ENCODE data around the gene CLRN3.

The CLRN3 gene

DNA sequence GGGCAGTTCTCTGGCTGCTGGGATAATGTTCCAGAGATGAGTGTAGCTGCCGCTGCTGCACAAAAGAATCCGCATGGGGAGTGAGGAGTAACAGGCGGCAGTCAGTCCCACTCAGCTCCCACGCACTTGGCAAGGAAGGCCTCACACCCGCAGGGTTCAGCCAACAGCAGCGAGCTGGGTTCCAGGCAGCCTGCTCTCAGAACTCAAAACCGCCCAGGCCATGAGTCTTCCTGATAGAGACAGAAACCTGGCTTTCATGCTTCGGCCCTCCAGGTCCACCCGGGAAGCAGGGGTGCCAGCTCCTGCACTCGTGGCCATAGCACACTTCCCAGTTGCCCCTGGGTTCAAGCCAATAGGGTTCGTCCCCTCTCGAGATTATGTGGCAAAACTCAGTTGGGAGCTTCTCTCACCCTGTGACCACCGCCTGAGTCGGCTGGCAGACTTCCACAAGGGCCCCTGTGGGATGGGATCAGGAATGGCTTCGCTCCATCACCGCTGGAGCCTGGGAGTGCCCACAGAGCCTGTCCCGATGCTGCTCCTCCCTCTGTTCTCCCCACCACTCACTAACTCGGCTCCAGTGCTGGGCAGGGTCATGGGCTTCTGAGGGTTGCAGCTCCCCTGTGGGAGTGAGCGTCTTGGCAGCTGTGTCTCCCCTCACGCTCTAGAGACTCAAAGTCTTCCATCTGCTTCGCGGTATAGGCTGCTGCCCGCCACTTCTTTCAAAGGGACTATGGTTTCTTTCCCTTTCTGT, 20.6 kb downstream of the CLRN3 start:
- no peaks in the 10 kb centered on the region for H3K9me3 ChIP-seq
- H3K4me1 ChIP-seq: no peaks in the 10 kb centered on the region
- H3K27me3 ChIP-seq: no peaks in the 10 kb centered on the region
- H3K36me3 ChIP-seq: no peaks in the 10 kb centered on the region
- no peak for TF ChIP-seq CTCF (IDR thresholded peaks at IDR 0.05; ENCODE audit: low read depth, low read length)
- H3K4me3 ChIP-seq (ENCODE audit: low read depth, low read length): no peak overlapping the region
- no peak for DNase-seq

GRCh38 chr10:127871631-127872010, 21.1 kb downstream of the CLRN3 start:
- no peak for DNase-seq
- Histone ChIP-seq H3K4me3 (ENCODE audit: low read depth, low read length) (no peak overlapping the region), H3K9me3 (no peaks in the 10 kb centered on the region), H3K27me3 (no peaks in the 10 kb centered on the region), H3K4me1 (no peaks in the 10 kb centered on the region), H3K36me3 (no peaks in the 10 kb centered on the region)
- TF ChIP-seq CTCF (IDR thresholded peaks at IDR 0.05; ENCODE audit: low read depth, low read length): no peak

DNA sequence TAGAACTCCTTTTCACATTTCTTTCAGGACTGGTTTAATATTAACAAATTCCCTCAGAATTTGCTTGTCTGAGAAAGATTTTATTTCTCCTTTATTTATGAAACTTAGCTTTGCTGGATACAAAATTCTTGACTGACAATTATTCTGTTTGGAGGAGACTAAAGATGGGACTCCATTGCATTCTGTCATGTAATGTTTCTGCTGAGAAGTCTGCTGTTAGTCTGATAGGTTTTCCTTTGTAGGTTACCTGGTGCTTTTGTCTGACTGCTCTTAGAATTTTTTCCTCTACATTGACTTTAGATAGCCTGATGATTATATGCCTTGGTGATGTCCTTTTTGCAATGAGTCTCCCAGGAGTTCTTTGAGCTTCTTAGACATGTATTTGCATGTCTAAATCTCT, 23.4 kb downstream of the CLRN3 start:
- TF ChIP-seq CTCF (IDR thresholded peaks at IDR 0.05; ENCODE audit: low read depth, low read length): no peak
- Histone ChIP-seq H3K4me3 (ENCODE audit: low read depth, low read length) (no peak overlapping the region), H3K4me1 (no peaks in the 10 kb centered on the region), H3K36me3 (no peaks in the 10 kb centered on the region), H3K27me3 (no peaks in the 10 kb centered on the region), H3K9me3 (no peaks in the 10 kb centered on the region)
- DNase-seq: no peak

- no peaks in the 10 kb centered on the region for H3K4me1 ChIP-seq
- no peaks in the 10 kb centered on the region for H3K27me3 ChIP-seq
- DNase-seq: no peak
- TF ChIP-seq CTCF (IDR thresholded peaks at IDR 0.05; ENCODE audit: low read depth, low read length): no peak
- H3K9me3 ChIP-seq: no peaks in the 10 kb centered on the region
- no peaks in the 10 kb centered on the region for H3K36me3 ChIP-seq
- H3K4me3 ChIP-seq (ENCODE audit: low read depth, low read length): no peak overlapping the region
These were observed 24.9 kb downstream of the CLRN3 start for GRCh38 chr10:127867805-127868204.

GRCh38 chr10:127866276-127867013, 26.3 kb downstream of the CLRN3 start:
- no peak for TF ChIP-seq CTCF (IDR thresholded peaks at IDR 0.05; ENCODE audit: low read depth, low read length)
- H3K4me3 ChIP-seq (ENCODE audit: low read depth, low read length): no peak overlapping the region
- no peaks in the 10 kb centered on the region for H3K9me3 ChIP-seq
- no peaks in the 10 kb centered on the region for H3K27me3 ChIP-seq
- no peak for DNase-seq
- no peaks in the 10 kb centered on the region for H3K36me3 ChIP-seq
- no peaks in the 10 kb centered on the region for H3K4me1 ChIP-seq

GRCh38 chr10:127863231-127863825, 29.4 kb downstream of the CLRN3 start:
- Histone ChIP-seq H3K27me3 (no peaks in the 10 kb centered on the region), H3K9me3 (no peaks in the 10 kb centered on the region)
- no peak for DNase-seq

More at GRCh38 chr10:127863231-127863825, 29.4 kb downstream of the CLRN3 start:
- no peak for TF ChIP-seq CTCF (IDR thresholded peaks at IDR 0.05; ENCODE audit: low read depth, low read length)
- Histone ChIP-seq H3K4me1 (no peaks in the 10 kb centered on the region), H3K4me3 (ENCODE audit: low read depth, low read length) (no peak overlapping the region), H3K36me3 (no peaks in the 10 kb centered on the region)

All from BE2C (cell line).